GM21737 (cell line): ENCODE results near the gene SLC11A1.

ENCODE experiments used
- ATAC-seq: cut with Tn5 transposase; IDR thresholded peaks from one replicate; pipeline ENCODE4 v1.9.1; 2021; ENCODE audit warnings: mild to moderate bottlenecking, moderate library complexity; ENCODE audit not compliant: unreplicated experiment

SLC11A1 gene

GRCh38 chr2:218392891-218393462 is 10.9 kb downstream of the SLC11A1 start:
- no peak for ATAC-seq

DNA sequence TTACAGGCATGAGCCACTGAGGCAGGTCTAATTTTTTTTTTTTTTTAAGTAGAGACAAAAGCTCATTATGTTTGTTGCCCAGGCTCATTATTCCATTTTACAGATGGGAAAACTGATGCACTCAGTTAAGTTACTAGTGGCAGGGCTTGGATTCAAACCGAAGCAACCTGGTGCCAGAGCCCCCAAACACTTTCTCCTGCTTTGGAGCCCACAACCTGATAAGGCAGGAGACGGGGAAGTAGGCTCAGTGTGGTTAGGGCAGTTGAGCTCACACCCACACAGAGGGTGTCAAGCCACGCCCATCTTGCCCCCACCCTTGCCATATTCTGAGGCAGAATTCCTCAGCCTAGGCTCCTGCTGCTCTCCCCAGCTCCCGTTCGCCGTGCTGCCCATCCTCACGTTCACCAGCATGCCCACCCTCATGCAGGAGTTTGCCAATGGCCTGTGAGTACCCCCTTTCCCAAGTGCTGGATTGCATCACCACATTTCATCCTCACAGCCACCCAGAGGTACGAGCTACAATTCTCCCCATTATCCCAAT is 11.7 kb downstream of the SLC11A1 start:
- no peak for ATAC-seq

GRCh38 chr2:218394298-218395089 is 12.4 kb downstream of the SLC11A1 start:
- ATAC-seq = no peak

DNA sequence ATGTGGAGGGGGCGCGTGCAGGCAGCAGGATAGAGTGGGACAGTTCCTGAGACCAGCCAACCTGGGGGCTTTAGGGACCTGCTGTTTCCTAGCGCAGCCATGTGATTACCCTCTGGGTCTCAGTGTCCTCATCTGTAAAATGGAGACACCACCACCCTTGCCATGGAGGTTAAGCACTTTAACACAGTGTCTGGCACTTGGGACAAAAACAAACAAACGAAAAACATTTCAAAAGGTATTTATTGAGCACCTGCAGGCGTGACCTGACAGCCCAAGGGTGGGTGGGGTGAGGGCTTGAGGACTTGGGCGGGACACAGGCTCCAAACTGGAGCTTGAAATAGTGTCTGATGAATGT is 13.0 kb downstream of the SLC11A1 start:
- no peak for ATAC-seq

DNA sequence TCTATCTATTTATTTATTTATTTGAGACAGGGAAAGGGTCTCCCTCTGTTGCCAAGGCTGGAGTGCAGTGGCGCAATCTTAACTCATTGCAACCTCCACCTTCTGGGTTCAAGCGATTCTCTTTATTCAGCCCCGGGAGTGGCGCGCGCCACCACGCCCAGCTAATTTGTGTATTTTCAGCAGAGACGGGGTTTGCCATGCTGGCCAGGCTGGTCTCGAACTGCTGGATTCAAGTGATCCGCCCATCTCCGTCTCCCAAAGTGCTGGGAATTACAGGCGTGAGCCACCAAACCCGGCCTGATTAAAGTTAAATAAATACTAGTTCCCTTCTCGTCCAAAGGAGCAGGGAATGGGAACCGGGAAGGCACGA is 13.4 kb downstream of the SLC11A1 start:
- ATAC-seq = no peak

- peak; percentile 51 for ATAC-seq
These were observed 14.0 kb downstream of the SLC11A1 start for GRCh38 chr2:218395826-218396687.

- ATAC-seq = no peak
These were observed 14.8 kb downstream of the SLC11A1 start for GRCh38 chr2:218396688-218397462.

DNA sequence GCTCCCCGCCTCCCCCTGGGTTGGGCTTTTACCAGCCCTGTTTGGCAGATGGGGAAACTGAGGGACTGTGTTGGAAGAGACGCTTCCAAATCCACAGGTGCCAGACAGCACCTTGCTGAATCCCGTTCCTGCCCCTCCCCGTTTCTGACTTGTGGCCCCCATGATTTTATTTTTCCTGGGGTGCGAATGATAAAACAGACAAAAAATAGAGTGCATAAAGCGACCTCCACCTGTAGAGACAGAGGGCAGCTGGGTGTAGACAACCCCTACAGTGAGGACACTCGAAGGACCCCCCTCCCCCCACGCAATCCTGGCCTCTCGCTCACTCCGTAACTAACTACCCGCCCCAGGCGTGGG is 15.4 kb downstream of the SLC11A1 start:
- no peak for ATAC-seq

GRCh38 chr2:218397820-218398436 is 15.9 kb downstream of the SLC11A1 start:
- no peak for ATAC-seq

GRCh38 chr2:218398437-218399390 is 16.6 kb downstream of the SLC11A1 start:
- no peak for ATAC-seq

GRCh38 chr2:218399391-218400166 is 17.5 kb downstream of the SLC11A1 start, which contains the start of gene CTDSP1:
TSS of gene CTDSP1 (plus strand) at chr2:218399868. CDS start at chr2:218400091, 223 bp downstream.
- ATAC-seq = peak; percentile 35

- no peak for ATAC-seq
These were observed 18.3 kb downstream of the SLC11A1 start for GRCh38 chr2:218400167-218400929.

GRCh38 chr2:218400930-218401881 is 19.1 kb downstream of the SLC11A1 start:
- no peak for ATAC-seq

DNA sequence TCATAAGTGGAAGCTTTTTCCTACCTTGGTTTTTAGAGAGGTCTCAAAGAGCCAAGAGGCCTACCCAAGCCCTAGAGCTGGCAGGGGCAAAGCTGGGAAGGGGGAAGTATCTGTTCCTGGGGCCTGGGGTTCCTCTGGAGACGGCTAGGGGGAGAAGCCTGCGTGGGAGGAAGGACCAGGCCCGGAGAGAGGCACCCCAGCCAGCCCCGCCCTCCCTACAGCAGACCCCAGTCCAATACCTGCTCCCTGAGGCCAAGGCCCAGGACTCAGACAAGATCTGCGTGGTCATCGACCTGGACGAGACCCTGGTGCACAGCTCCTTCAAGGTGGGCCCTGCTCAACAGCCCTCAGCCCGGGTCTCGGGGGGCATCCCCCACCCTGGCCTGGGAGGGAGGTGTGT is 19.8 kb downstream of the SLC11A1 start:
- no peak for ATAC-seq

DNA sequence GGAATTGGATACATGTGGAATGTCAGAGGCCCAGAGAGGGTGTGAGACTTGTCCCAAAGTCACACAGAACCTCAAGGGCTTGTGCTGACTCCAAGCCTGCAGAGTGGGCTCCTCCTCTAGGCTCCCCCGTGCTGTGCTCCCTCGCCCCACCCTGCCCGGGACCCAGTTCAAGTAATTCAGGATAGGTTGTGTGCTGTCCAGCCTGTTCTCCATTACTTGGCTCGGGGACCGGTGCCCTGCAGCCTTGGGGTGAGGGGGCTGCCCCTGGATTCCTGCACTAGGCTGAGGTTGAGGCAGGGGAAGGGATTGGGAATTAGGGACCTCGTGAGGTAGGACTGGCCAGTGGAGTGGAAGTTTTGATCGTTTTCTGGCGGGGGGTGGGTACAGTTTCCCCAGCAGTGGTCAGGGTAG is 20.4 kb downstream of the SLC11A1 start:
- no peak for ATAC-seq

DNA sequence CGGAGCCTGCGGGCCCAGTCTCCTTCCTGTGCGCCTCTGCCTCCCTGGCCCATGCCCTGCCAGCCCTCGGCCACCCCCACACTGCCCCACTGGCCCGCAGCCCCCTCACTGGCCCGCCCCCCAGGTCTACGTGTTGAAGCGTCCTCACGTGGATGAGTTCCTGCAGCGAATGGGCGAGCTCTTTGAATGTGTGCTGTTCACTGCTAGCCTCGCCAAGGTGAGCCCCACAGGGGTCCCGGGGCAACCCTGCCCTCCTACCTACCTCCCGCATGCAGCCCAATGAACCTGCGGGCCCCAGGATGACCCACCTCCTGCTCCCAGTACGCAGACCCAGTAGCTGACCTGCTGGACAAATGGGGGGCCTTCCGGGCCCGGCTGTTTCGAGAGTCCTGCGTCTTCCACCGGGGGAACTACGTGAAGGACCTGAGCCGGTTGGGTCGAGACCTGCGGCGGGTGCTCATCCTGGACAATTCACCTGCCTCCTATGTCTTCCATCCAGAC is 20.9 kb downstream of the SLC11A1 start:
- ATAC-seq = no peak
